ENCODE data around the gene C7. TPM values are rescaled to one million over a fixed set of nuclear protein-coding genes. Genes with fewer than 3 reads are reported as not detected.

The C7 gene
- total RNA-seq, 4 donors from 2014 or later, result 77.4 to 170 (median 127) TPM

DNA sequence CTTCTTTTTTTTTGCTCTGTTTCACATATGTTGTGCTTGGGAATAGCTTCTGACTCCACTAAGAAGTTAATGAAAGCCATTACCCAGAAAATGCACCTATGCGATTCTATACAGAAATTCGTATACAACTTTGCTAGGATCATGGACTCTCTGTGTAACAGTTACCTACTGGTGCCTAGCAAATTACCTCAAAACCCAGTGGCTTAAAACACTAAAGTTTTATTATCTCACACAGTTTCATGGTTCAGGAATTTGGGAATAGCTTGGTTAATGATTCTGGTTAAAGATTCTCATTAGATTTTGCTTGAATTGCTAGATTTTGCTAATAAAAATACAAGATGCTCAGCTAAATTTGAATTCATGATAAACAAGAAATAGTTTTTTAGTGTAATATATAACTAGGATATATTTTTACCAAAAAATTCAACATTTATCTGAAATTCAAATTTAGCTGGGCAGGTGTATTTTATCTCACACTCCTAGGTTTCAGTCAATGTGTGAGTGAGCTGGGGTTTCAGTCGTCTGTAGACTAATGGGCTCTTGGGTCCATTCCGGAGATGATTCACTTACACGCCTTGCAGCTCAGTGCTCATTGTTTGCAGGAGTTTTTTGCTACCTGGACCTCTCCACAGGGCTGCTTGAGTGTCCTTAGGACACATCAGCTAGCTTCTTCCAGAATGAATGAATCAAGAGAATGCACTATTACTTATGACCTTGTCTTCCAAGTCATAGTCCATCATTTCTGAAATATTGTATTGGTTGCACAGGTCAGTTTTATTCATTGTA is 86.7 kb downstream of the C7 start:
- in situ Hi-C loops (cut with MboI; ENCODE audit: low pct_ligation_motif_present in 1 of 4, low pct_unique_long_range_greater_than_20kb in 1 of 4, low sequenced_read_pairs in 3 of 4) (no loop called here), intact Hi-C loops (cut with DNase I; ENCODE audit: low total_unique reads) (no loop called here)
- H3K27ac ChIP-seq, result no peak overlapping the region
- H3K27me3 ChIP-seq, result no peaks in the 10 kb centered on the region
- peaks cover 0 to 15% (median 4%) of the 10 kb centered on the region in 4 donors for H3K4me1 ChIP-seq
- no peaks in the 10 kb centered on the region for H3K36me3 ChIP-seq
- 83 to 91% methylated on average over 3 to 5 of the region's 5 CpGs for WGBS, 2 donors (ENCODE audit: low coverage in 1 of 2)
- H3K9me3 ChIP-seq, result no peaks in the 10 kb centered on the region
- H3K4me3 ChIP-seq, result no peak overlapping the region
- TF ChIP-seq, protein P1, sequence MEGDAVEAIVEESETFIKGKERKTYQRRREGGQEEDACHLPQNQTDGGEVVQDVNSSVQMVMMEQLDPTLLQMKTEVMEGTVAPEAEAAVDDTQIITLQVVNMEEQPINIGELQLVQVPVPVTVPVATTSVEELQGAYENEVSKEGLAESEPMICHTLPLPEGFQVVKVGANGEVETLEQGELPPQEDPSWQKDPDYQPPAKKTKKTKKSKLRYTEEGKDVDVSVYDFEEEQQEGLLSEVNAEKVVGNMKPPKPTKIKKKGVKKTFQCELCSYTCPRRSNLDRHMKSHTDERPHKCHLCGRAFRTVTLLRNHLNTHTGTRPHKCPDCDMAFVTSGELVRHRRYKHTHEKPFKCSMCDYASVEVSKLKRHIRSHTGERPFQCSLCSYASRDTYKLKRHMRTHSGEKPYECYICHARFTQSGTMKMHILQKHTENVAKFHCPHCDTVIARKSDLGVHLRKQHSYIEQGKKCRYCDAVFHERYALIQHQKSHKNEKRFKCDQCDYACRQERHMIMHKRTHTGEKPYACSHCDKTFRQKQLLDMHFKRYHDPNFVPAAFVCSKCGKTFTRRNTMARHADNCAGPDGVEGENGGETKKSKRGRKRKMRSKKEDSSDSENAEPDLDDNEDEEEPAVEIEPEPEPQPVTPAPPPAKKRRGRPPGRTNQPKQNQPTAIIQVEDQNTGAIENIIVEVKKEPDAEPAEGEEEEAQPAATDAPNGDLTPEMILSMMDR (IDR thresholded peaks at IDR 0.05), result no peak
- TF ChIP-seq POLR2A (IDR thresholded peaks at IDR 0.05) (no peak), POLR2AphosphoS5 (IDR thresholded peaks at IDR 0.05) (no peak), EP300 (IDR thresholded peaks at IDR 0.05; ENCODE audit: low read depth) (no peak)
- no peak for DNase-seq

DNA sequence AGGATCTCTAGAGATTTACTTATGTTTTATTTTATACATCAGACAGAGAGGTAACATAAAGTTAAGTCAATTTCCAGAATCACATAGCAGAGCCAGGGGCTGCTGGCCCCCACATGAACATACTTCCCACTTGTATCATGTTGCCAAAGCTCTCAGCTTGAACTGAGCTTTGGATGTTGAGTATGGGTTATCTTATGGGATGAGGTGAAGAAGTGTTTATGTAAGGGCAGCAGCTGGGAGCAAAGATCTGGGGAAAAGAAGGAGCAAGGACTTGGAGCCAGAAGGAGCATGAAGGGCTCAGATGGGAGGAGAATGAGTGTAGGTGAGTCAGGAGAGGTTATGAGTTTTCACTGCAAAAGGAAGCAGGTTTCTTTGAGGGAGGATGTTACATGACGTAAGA is 89.8 kb downstream of the C7 start:
- Histone ChIP-seq H3K4me1 (no peaks in the 10 kb centered on the region), H3K27ac (no peak overlapping the region), H3K4me3 (no peak overlapping the region), H3K27me3 (no peaks in the 10 kb centered on the region), H3K36me3 (no peaks in the 10 kb centered on the region), H3K9me3 (no peaks in the 10 kb centered on the region)
- TF ChIP-seq, protein P1 (IDR thresholded peaks at IDR 0.05), result no peak
- TF ChIP-seq POLR2AphosphoS5 (IDR thresholded peaks at IDR 0.05), result no peak
- TF ChIP-seq EP300 (IDR thresholded peaks at IDR 0.05; ENCODE audit: low read depth), result no peak
- TF ChIP-seq POLR2A (IDR thresholded peaks at IDR 0.05), result no peak
- intact Hi-C loops (cut with DNase I; ENCODE audit: low total_unique reads) (no loop called here), in situ Hi-C loops (cut with MboI; ENCODE audit: low pct_ligation_motif_present in 1 of 4, low pct_unique_long_range_greater_than_20kb in 1 of 4, low sequenced_read_pairs in 3 of 4) (no loop called here)
- WGBS, 2 donors (ENCODE audit: low coverage in 1 of 2), result 60 to 84% methylated on average over 1 of the region's 1 CpG
- no peak for DNase-seq

DNA sequence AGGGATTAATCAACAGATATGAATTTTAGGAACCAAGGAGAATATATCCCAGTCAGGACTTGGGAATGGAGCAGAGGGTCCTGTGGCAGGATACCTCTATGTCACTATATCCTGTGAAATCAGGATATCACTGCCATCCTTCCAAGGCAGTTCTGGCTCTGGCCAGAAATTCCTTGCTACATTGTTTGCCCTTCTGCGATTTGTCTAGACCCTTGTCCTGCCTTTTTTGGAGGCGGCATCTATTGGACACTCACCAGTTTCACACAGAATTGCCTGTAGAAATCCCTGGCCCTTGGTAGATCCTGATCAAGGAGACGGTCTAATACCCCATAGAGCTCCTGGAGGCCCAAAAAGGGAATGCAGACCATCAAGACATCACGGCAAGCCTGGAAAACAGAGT is 90.7 kb downstream of the C7 start:
- no peak for DNase-seq
- H3K4me1 ChIP-seq, result no peaks in the 10 kb centered on the region
- intact Hi-C loops (cut with DNase I; ENCODE audit: low total_unique reads), result loop anchor here (5.0 kb wide), 1 partner anchor 1002 kb away; no protein-coding TSS in a partner anchor
- in situ Hi-C loops (cut with MboI; ENCODE audit: low pct_ligation_motif_present in 1 of 4, low pct_unique_long_range_greater_than_20kb in 1 of 4, low sequenced_read_pairs in 3 of 4), result no loop called here
- H3K27ac ChIP-seq, result no peak overlapping the region
- no peaks in the 10 kb centered on the region for H3K9me3 ChIP-seq
- no peak overlapping the region for H3K4me3 ChIP-seq
- H3K36me3 ChIP-seq, result no peaks in the 10 kb centered on the region
- no peaks in the 10 kb centered on the region for H3K27me3 ChIP-seq
- WGBS, 2 donors (ENCODE audit: low coverage in 1 of 2), result 100% methylated on average over 1 to 4 of the region's 4 CpGs
- TF ChIP-seq, protein P1 (IDR thresholded peaks at IDR 0.05), result no peak
- TF ChIP-seq POLR2A (IDR thresholded peaks at IDR 0.05) (no peak), POLR2AphosphoS5 (IDR thresholded peaks at IDR 0.05) (no peak), EP300 (IDR thresholded peaks at IDR 0.05; ENCODE audit: low read depth) (no peak)

DNA sequence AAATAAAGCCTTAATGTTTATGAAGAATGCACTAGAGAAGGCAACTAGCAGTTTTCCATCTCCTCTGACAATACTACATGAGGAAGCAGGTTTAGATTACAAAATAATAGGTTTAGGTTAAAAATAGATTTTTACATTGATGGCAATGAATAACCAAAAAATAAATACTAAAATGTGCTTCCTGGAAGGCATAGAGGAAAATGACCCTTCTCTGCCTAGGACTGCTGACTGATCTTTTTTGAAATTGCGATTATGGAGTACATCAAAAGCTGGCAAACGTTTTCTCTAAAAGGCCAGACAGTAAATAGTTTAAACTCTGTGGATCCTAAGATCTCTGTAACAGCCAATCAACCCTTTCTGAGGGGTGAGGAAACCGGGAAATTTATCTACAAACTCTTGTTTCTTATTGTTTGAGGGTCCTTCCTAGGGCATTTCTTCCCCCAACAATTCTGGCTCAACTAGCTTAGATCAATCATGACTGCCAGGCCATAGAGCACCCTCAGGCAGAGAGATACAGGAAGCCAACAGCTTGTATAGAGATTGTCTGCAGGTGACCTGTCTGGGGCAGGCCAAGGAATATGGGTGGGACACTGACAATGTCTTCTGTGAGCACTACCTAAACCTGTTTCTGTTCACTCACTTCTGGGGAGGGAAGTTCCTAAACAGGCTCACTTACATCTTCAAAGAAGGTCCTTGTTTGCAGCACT is 94.5 kb downstream of the C7 start:
- DNase-seq, result no peak
- H3K4me3 ChIP-seq, result no peak overlapping the region
- in situ Hi-C loops (cut with MboI; ENCODE audit: low pct_ligation_motif_present in 1 of 4, low pct_unique_long_range_greater_than_20kb in 1 of 4, low sequenced_read_pairs in 3 of 4), result no loop called here

More for the DNA sequence above, 94.5 kb downstream of the C7 start:
- H3K27me3 ChIP-seq, result no peaks in the 10 kb centered on the region
- H3K4me1 ChIP-seq, result no peaks in the 10 kb centered on the region
- no peaks in the 10 kb centered on the region for H3K36me3 ChIP-seq
- WGBS, 2 donors (ENCODE audit: low coverage in 1 of 2), result 60 to 74% methylated on average over 3 of the region's 3 CpGs
- intact Hi-C loops (cut with DNase I; ENCODE audit: low total_unique reads), result loop anchor here (5.0 kb wide), 1 partner anchor 998 kb away; no protein-coding TSS in a partner anchor
- no peaks in the 10 kb centered on the region for H3K9me3 ChIP-seq
- H3K27ac ChIP-seq, result no peak overlapping the region
- TF ChIP-seq POLR2AphosphoS5 (IDR thresholded peaks at IDR 0.05) (no peak), EP300 (IDR thresholded peaks at IDR 0.05; ENCODE audit: low read depth) (no peak), POLR2A (IDR thresholded peaks at IDR 0.05) (no peak)
- TF ChIP-seq, protein P1 (IDR thresholded peaks at IDR 0.05), result no peak

Data from transverse colon (tissue), 4 donors.